Esophagus squamous epithelium (tissue), 5 donors: Measurements from ENCODE around the gene PRSS3. TPM values are rescaled to one million over a fixed set of nuclear protein-coding genes. Genes with fewer than 3 reads are reported as not detected.
"Not testable (repeated sequence)": the region's sequence is repeated elsewhere in the genome, so short reads cannot be mapped to it uniquely, and the experiment has no call there.

Source experiments
- DNase-seq: peaks from one replicate; lab custom pipeline; 2025; lab: John Stamatoyannopoulos, UW
- H3K27ac ChIP-seq, 4 donors: fragments of 200-600 bp; sonication (generic); one replicate each; pipeline ENCODE4 v1.5.1; 2016 to 2019; ENCODE audit warnings: mild to moderate bottlenecking in 1 of 4
- H3K27me3 ChIP-seq, 4 donors: fragments of 200-600 bp; sonication (generic); 1 replicate in 3 of 4; 2 replicates in 1 of 4; pipeline versions ENCODE4 v1.5.1 to v1.6.0; 2017 to 2021; ENCODE audit warnings: antibody characterized with exemption in 1 of 4
- H3K36me3 ChIP-seq, 3 donors: fragments of 200-600 bp; sonication (generic); one replicate each; pipeline ENCODE4 v1.5.1; 2016 to 2019
- H3K4me1 ChIP-seq, 3 donors: fragments of 200-600 bp; sonication (generic); one replicate each; pipeline ENCODE4 v1.5.1; 2017 to 2019
- H3K4me3 ChIP-seq, 4 donors: fragments of 200-600 bp; sonication (generic); 1 replicate in 3 of 4; 2 replicates in 1 of 4; pipeline ENCODE4 v1.5.1; 2016 to 2019; ENCODE audit warnings: mild to moderate bottlenecking in 2 of 4, moderate library complexity in 1 of 4
- H3K9me3 ChIP-seq, 3 donors: fragments of 200-600 bp; sonication (generic); one replicate each; pipeline ENCODE4 v1.5.1; 2016 to 2019
- POLR2A ChIP-seq, 4 donors: fragments of 450-650 bp; IDR thresholded peaks; one replicate each; pipeline ENCODE4 v1.6.1; 2017; ENCODE audit warnings: antibody characterized with exemption in 4 of 4, mild to moderate bottlenecking in 4 of 4, moderate library complexity in 3 of 4
- WGBS, 2 donors: methylation state at CpG; one replicate each; pipeline ENCODE4 v1.1.5; 2018; 5-methylcytosine and 5-hydroxymethylcytosine counted together
- intact Hi-C: fragments of 100-400 bp; cut with DNase I; formaldehyde crosslinking; loops from one replicate; pipeline ENCODE4 v1.15.0; 2022
- total RNA-seq, 4 donors: library from RNA; depleted of rRNA; stranded (reverse); fragments of >200 nt; gene quantifications; one replicate each; pipeline ENCODE4 v1.1.0, GENCODE V29; 2016
- TF ChIP-seq, protein P1 (sequence below), 6 experiments: fragments of 450-650 bp in 4 of 6; fragments of 200-600 bp in 2 of 6; sonication (generic) in 2 of 6; IDR thresholded peaks; one replicate each; pipeline ENCODE4 v1.5.1; 2016 to 2019; ENCODE audit warnings: antibody characterized with exemption in 6 of 6, mild to moderate bottlenecking in 4 of 6, moderate library complexity in 4 of 6
- donor health status: DM: yes; HTN: yes; CAD: no.

Gene PRSS3
- total RNA-seq, 4 donors from 2014 or later = 39.5 to 204 (median 56.5) TPM

DNA sequence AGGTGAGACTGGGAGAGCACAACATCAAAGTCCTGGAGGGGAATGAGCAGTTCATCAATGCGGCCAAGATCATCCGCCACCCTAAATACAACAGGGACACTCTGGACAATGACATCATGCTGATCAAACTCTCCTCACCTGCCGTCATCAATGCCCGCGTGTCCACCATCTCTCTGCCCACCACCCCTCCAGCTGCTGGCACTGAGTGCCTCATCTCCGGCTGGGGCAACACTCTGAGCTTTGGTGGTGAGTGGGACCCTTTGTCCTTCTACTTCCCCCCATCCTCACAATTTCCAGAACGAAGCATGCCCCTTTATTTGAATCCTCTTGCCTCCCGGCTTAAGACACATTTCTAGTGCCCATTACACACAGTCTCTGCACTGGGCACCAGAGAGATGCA, 2.5 kb downstream of the PRSS3 start:
- Histone ChIP-seq H3K27me3 (peaks cover 0 to 11% (median 0%) of the 10 kb centered on the region in 4 donors), H3K4me3 (no peak overlapping the region), H3K27ac (no peak overlapping the region), H3K36me3 (no peaks in the 10 kb centered on the region), H3K9me3 (no peaks in the 10 kb centered on the region), H3K4me1 (peaks cover 0 to 10% (median 0%) of the 10 kb centered on the region in 3 donors)
- intact Hi-C loops = no loop called here
- WGBS, 2 donors = 90 to 91% methylated on average over 8 of the region's 8 CpGs
- TF ChIP-seq POLR2A (IDR thresholded peaks at IDR 0.05) = no peak
- TF ChIP-seq, protein P1, sequence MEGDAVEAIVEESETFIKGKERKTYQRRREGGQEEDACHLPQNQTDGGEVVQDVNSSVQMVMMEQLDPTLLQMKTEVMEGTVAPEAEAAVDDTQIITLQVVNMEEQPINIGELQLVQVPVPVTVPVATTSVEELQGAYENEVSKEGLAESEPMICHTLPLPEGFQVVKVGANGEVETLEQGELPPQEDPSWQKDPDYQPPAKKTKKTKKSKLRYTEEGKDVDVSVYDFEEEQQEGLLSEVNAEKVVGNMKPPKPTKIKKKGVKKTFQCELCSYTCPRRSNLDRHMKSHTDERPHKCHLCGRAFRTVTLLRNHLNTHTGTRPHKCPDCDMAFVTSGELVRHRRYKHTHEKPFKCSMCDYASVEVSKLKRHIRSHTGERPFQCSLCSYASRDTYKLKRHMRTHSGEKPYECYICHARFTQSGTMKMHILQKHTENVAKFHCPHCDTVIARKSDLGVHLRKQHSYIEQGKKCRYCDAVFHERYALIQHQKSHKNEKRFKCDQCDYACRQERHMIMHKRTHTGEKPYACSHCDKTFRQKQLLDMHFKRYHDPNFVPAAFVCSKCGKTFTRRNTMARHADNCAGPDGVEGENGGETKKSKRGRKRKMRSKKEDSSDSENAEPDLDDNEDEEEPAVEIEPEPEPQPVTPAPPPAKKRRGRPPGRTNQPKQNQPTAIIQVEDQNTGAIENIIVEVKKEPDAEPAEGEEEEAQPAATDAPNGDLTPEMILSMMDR (IDR thresholded peaks at IDR 0.05) = no peak
- DNase-seq = no peak

DNA sequence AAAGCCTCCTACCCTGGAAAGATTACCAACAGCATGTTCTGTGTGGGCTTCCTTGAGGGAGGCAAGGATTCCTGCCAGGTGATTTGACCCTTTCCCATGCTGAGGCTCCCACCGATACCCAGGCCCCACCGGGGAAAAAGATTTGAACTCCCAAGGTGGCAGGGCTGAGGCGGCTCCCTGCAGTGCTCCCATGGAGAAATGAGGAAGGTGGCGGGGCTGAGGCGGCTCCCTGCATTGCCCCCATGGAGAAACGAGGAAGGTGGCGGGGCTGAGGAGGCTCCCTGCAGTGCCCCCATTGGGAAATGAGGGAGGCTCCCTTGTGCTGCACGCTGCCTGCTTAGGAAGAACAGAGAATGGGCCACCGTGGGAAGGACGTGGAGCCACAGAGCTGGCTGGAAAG, 3.2 kb downstream of the PRSS3 start:
- H3K36me3 ChIP-seq = no peaks in the 10 kb centered on the region
- 74 to 78% methylated on average over 5 to 7 of the region's 10 CpGs for WGBS, 2 donors
- TF ChIP-seq, protein P1 (IDR thresholded peaks at IDR 0.05) = no peak
- no peak for TF ChIP-seq POLR2A (IDR thresholded peaks at IDR 0.05)
- H3K27me3 ChIP-seq = peaks cover 0 to 11% (median 0%) of the 10 kb centered on the region in 4 donors
- peaks cover 0 to 10% (median 0%) of the 10 kb centered on the region in 3 donors for H3K4me1 ChIP-seq
- no peak for DNase-seq
- H3K4me3 ChIP-seq = no peak overlapping the region
- intact Hi-C loops = no loop called here
- no peak overlapping the region for H3K27ac ChIP-seq
- no peaks in the 10 kb centered on the region for H3K9me3 ChIP-seq

DNA sequence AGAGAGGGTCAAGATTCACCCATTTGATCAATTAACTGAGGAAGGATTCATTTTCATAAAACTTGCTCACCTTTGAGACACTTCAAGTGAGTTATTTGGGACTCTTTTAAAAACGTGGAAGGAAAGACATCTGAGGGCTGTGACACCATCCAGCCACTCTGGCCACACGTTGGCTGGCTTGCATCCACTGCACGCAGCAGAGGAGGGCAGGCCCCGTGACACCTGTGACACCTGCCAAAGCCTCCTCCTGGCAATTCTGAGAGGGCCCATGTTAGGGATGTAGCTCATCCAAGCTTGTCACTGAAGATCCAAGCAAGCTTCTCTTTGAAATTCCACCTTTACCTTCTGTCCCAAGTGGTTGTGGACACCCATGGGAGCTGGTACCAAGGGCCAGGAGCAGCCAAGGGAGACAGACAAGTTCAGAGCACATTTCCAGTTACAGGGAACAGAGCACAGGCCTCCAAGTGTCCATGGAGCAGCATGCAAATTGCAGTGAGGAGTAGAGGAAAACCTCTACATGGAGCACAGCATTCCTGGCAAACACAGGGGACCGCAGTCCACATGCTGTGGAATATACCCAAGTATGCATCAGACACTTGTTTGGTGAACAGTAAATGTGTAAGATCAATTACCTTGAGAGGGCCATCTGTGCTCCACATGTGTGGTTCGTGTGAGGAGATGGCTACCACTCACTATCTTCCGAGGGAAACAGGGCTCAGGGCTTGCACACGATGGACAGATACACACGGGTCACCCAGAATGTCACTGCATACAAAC, 4.8 kb downstream of the PRSS3 start:
- TF ChIP-seq POLR2A (IDR thresholded peaks at IDR 0.05) = no peak
- TF ChIP-seq, protein P1 (IDR thresholded peaks at IDR 0.05) = no peak
- Histone ChIP-seq H3K4me1 (peaks cover 0 to 10% (median 0%) of the 10 kb centered on the region in 3 donors), H3K27me3 (peaks cover 0 to 11% (median 0%) of the 10 kb centered on the region in 4 donors), H3K36me3 (no peaks in the 10 kb centered on the region), H3K9me3 (no peaks in the 10 kb centered on the region), H3K4me3 (no peak overlapping the region), H3K27ac (no peak overlapping the region)
- 67 to 72% methylated on average over 8 to 9 of the region's 9 CpGs for WGBS, 2 donors
- intact Hi-C loops = no loop called here
- no peak for DNase-seq

DNA sequence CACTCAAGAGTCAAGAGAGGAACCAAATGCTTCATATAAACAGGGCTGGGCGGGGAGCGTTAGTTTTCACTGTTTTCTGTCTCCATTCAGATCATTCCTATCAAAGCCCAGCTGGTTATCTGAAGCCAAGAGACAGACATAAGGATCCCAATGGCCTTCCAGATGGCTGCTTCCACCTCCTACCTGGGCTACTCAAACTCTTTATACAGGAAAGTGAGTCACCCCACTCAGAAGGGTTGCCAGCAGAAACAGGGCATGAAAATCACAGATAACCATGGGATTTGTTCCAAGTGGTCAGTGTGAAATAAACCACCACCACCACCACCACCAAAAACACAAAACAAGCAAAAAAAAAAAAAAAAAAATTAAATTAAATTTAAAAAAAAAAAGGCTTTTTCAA, 5.5 kb downstream of the PRSS3 start:
- 63 to 76% methylated on average over 2 of the region's 2 CpGs for WGBS, 2 donors
- Histone ChIP-seq H3K27ac (no peak overlapping the region), H3K9me3 (no peaks in the 10 kb centered on the region), H3K27me3 (peaks cover 0 to 11% (median 0%) of the 10 kb centered on the region in 4 donors), H3K36me3 (no peaks in the 10 kb centered on the region), H3K4me3 (no peak overlapping the region), H3K4me1 (peaks cover 0 to 3% (median 0%) of the 10 kb centered on the region in 3 donors)
- intact Hi-C loops = no loop called here
- no peak for DNase-seq
- TF ChIP-seq POLR2A (IDR thresholded peaks at IDR 0.05) = no peak
- TF ChIP-seq, protein P1 (IDR thresholded peaks at IDR 0.05) = no peak

DNA sequence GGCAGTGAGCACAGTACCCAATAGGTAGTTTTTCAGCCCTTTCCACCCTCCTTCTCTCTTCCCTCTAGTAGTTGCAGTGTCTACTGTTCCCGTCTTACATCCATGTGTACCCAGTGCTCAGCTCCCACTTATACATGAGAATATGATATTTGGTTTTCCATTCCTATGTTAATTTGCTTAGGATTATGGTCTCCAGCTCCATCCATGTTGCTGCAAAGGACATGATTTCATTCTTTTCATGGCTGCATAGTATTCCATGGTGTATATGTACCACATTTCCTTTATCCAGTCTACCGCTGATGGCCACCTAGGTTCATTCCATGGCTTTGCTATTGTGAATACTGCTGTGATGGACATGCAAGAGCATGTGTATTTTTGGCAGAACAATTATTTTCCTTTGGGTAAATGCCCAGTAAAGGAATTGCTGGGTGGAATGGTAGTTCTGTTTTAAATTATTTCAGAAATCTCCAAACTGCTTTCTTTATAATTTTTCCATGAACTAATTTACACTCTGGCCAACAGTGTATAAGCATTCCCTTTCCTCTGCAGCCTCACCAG, 6.7 kb downstream of the PRSS3 start:
- H3K4me3 ChIP-seq, H3K27me3 ChIP-seq, DNase-seq, H3K27ac ChIP-seq, H3K9me3 ChIP-seq, H3K4me1 ChIP-seq, H3K36me3 ChIP-seq, intact Hi-C loops: not testable (repeated sequence)
- 79 to 90% methylated on average over 2 of the region's 2 CpGs for WGBS, 2 donors

DNA sequence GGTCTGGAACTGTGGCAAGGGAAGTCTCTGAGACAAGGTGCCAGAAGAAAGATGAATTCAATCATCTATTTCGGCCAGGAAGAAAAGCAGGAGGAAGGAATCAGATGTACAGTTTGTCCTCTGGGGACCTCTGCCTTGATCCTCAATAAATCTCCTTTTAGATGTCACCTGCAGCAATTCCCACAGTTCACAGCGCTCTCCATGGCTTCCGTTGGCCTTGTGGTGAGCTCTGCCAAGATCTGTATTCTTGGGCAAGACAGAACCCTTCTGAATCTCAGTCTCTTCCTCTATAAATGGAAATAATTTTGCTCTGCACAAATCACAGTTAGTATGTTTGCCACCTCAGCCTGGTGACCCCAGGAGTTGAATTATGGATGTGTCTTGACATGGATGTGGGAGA, 8.8 kb downstream of the PRSS3 start:
- H3K4me1 ChIP-seq, H3K9me3 ChIP-seq, DNase-seq, H3K4me3 ChIP-seq, H3K27ac ChIP-seq, H3K27me3 ChIP-seq, H3K36me3 ChIP-seq, intact Hi-C loops: not testable (repeated sequence)
- 81 to 89% methylated on average over 3 of the region's 3 CpGs for WGBS, 2 donors

DNA sequence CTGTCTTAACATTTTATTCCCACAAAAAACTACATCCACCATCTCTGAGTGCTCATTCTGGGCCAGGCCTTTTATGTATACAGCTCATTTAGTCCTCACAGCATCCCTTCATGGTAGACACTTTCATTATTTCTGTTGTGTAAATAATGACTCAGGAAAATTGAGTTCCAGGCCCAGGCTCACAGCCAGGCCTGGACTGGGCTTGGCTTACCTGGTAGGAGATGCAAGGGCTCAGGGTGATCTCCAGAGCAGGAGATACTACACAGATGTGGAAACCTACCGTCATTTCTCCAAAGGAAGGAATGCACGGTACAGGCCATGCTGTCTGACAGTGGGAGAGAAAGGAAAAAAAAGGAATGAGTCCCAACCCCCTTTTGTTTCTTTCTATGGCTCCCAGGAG, 11.8 kb downstream of the PRSS3 start:
- H3K36me3 ChIP-seq, DNase-seq, H3K27me3 ChIP-seq, intact Hi-C loops, H3K4me1 ChIP-seq, H3K9me3 ChIP-seq, H3K27ac ChIP-seq, H3K4me3 ChIP-seq: not testable (repeated sequence)
- 47 to 55% methylated on average over 2 of the region's 2 CpGs for WGBS, 2 donors

DNA sequence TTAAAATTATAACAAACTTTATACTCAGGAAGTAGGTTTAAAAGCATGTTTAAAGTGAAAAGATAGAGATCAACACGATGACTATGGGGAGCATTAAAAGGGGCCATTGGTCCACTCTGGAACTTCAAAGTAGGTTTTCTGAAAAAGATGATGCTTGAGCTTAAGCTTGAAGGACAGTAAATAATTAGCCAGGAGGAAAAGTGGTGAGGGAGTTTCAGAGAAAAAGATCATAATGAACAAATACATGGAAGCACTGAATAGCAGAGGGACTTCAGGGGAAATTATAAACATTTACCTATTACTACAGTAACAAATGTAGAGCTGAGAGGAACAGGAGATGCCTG, 13.6 kb downstream of the PRSS3 start:
- H3K9me3 ChIP-seq, H3K36me3 ChIP-seq, H3K4me3 ChIP-seq, H3K27ac ChIP-seq, intact Hi-C loops, DNase-seq, H3K27me3 ChIP-seq: not testable (repeated sequence)
- whole genome bisulfite sequencing, 2 donors = 69 to 71% methylated on average over 1 of the region's 1 CpG
- peaks cover 0 to 16% (median 7%) of the 10 kb centered on the region in 3 donors for H3K4me1 ChIP-seq
